Activated naive CD4-positive, alpha-beta T cell treated with anti-CD3 and anti-CD28 coated beads for 36 hours (primary cell): Measurements from ENCODE around the gene MT1X. TPM values are rescaled to one million over a fixed set of nuclear protein-coding genes. Genes with fewer than 3 reads are reported as not detected.

Experiments used
- CTCF ChIA-PET: fragments of 350-600 bp; sonication (Branson Sonifier 250); formaldehyde crosslinking; loops from one replicate; lab custom pipeline; 2021; ENCODE audit warnings: antibody characterized with exemption; lab: Charles Lee
- DNase-seq: peaks from one replicate; pipeline ENCODE4 v3.0.0-alpha.2; 2020
- H3K27ac Mint-ChIP-seq: one replicate; pipeline ENCODE4 v1.8.0; 2021; ENCODE audit warnings: mild to moderate bottlenecking, mixed read lengths
- H3K27me3 Mint-ChIP-seq: one replicate; pipeline ENCODE4 v1.8.0; 2021; ENCODE audit warnings: low read depth, mixed read lengths
- H3K36me3 Mint-ChIP-seq: one replicate; pipeline ENCODE4 v1.8.0; 2021; ENCODE audit warnings: low read depth, mixed read lengths
- H3K4me1 Mint-ChIP-seq: one replicate; pipeline ENCODE4 v1.8.0; 2021; ENCODE audit warnings: low read depth, mixed read lengths
- H3K4me3 Mint-ChIP-seq: one replicate; pipeline ENCODE4 v1.8.0; 2021; ENCODE audit warnings: mild to moderate bottlenecking, moderate library complexity, mixed read lengths
- H3K9me3 Mint-ChIP-seq: one replicate; pipeline ENCODE4 v1.8.0; 2021; ENCODE audit warnings: mixed read lengths
- intact Hi-C: fragments of 100-400 bp; cut with micrococcal nuclease; formaldehyde crosslinking; loops from one replicate; pipeline ENCODE4 v1.15.1; 2023
- total RNA-seq, 2 experiments: library from RNA; stranded (reverse); gene quantifications; one replicate each; pipeline ENCODE4 v1.2.3, GENCODE V29; 2021

Gene MT1X
- total RNA-seq, 2 experiments from 2014 or later = 49.9 to 57.9 TPM

- no peak for DNase-seq
- Mint-ChIP-seq H3K4me1 (peaks cover 19% of the 10 kb centered on the region), H3K27me3 (no peaks in the 10 kb centered on the region), H3K27ac (no peak overlapping the region), H3K9me3 (peaks cover 3% of the 10 kb centered on the region), H3K4me3 (no peak overlapping the region), H3K36me3 (peaks cover 6% of the 10 kb centered on the region)
- CTCF ChIA-PET = interaction anchor here (0.6 to 3.9 kb wide), 3 partner anchors 18 to 207 kb away, joined by 4 to 19 read pairs (median 6); no protein-coding TSS in a partner anchor
- intact Hi-C loops = loop anchor here (5.0 kb wide), 1 partner anchor 248 kb away; the partner anchor contains the start of gene HERPUD1
Observed at GRCh38 chr16:56684256-56684925, 2.1 kb downstream of the MT1X start.

GRCh38 chr16:56684926-56685590, 2.8 kb downstream of the MT1X start:
- peaks cover 3% of the 10 kb centered on the region for H3K9me3 Mint-ChIP-seq
- peaks cover 6% of the 10 kb centered on the region for H3K36me3 Mint-ChIP-seq
- no peak for DNase-seq
- no peaks in the 10 kb centered on the region for H3K27me3 Mint-ChIP-seq
- no peak overlapping the region for H3K4me3 Mint-ChIP-seq
- intact Hi-C loops = loop anchor here (5.0 kb wide), 1 partner anchor 247 kb away; the partner anchor contains the start of gene HERPUD1
- no peak overlapping the region for H3K27ac Mint-ChIP-seq
- CTCF ChIA-PET = interaction anchor here (1.9 to 3.9 kb wide), 2 partner anchors 17 to 42 kb away, joined by 6 to 19 read pairs; no protein-coding TSS in a partner anchor
- H3K4me1 Mint-ChIP-seq = peaks cover 19% of the 10 kb centered on the region

GRCh38 chr16:56686758-56687157, 4.5 kb downstream of the MT1X start:
- peaks cover 3% of the 10 kb centered on the region for H3K9me3 Mint-ChIP-seq
- DNase-seq = no peak
- no peak overlapping the region for H3K27ac Mint-ChIP-seq
- peaks cover 16% of the 10 kb centered on the region for H3K4me1 Mint-ChIP-seq
- CTCF ChIA-PET = no interaction called here
- intact Hi-C loops = no loop called here
- peaks cover 6% of the 10 kb centered on the region for H3K36me3 Mint-ChIP-seq
- no peak overlapping the region for H3K4me3 Mint-ChIP-seq
- H3K27me3 Mint-ChIP-seq = no peaks in the 10 kb centered on the region

- intact Hi-C loops = no loop called here
- Mint-ChIP-seq H3K27ac (no peak overlapping the region), H3K36me3 (peaks cover 6% of the 10 kb centered on the region), H3K4me1 (peaks cover 6% of the 10 kb centered on the region), H3K27me3 (no peaks in the 10 kb centered on the region), H3K4me3 (no peak overlapping the region), H3K9me3 (peaks cover 3% of the 10 kb centered on the region)
- DNase-seq = no peak
- CTCF ChIA-PET = interaction anchor here (0.6 to 1.1 kb wide), 2 partner anchors 13 to 18 kb away, joined by 3 to 6 read pairs; no protein-coding TSS in a partner anchor
Observed at GRCh38 chr16:56688762-56689161, 6.5 kb downstream of the MT1X start.

- H3K27me3 Mint-ChIP-seq = no peaks in the 10 kb centered on the region
- CTCF ChIA-PET = interaction anchor here (0.6 to 1.6 kb wide), 3 partner anchors 12 to 18 kb away, joined by 3 to 6 read pairs (median 4); no protein-coding TSS in a partner anchor
- no peak for DNase-seq
- H3K9me3 Mint-ChIP-seq = peaks cover 3% of the 10 kb centered on the region
- intact Hi-C loops = no loop called here
- peaks cover 6% of the 10 kb centered on the region for H3K36me3 Mint-ChIP-seq
- peaks cover 2% of the 10 kb centered on the region for H3K4me1 Mint-ChIP-seq
- H3K4me3 Mint-ChIP-seq = no peak overlapping the region
- H3K27ac Mint-ChIP-seq = no peak overlapping the region
Observed at GRCh38 chr16:56689171-56689570, 6.9 kb downstream of the MT1X start.

GRCh38 chr16:56690420-56691122, 8.3 kb downstream of the MT1X start:
- intact Hi-C loops = no loop called here
- H3K27me3 Mint-ChIP-seq = no peaks in the 10 kb centered on the region
- CTCF ChIA-PET = interaction anchor here (0.7 to 1.6 kb wide), 2 partner anchors 11 to 12 kb away, joined by 3 to 4 read pairs; no protein-coding TSS in a partner anchor
- H3K36me3 Mint-ChIP-seq = peaks cover 4% of the 10 kb centered on the region
- H3K4me1 Mint-ChIP-seq = no peaks in the 10 kb centered on the region
- DNase-seq = no peak
- no peak overlapping the region for H3K4me3 Mint-ChIP-seq
- peaks cover 3% of the 10 kb centered on the region for H3K9me3 Mint-ChIP-seq
- no peak overlapping the region for H3K27ac Mint-ChIP-seq

GRCh38 chr16:56691885-56692284, 9.6 kb downstream of the MT1X start:
- no peak overlapping the region for H3K4me3 Mint-ChIP-seq
- H3K4me1 Mint-ChIP-seq = no peaks in the 10 kb centered on the region
- H3K36me3 Mint-ChIP-seq = peaks cover 1% of the 10 kb centered on the region
- CTCF ChIA-PET = interaction anchor here (0.9 to 1.3 kb wide), 2 partner anchors 10 kb away, joined by 4 to 5 read pairs; no protein-coding TSS in a partner anchor
- DNase-seq = no peak
- intact Hi-C loops = no loop called here
- no peaks in the 10 kb centered on the region for H3K27me3 Mint-ChIP-seq
- no peaks in the 10 kb centered on the region for H3K9me3 Mint-ChIP-seq
- H3K27ac Mint-ChIP-seq = no peak overlapping the region

- no peak for DNase-seq
- Mint-ChIP-seq H3K9me3 (no peaks in the 10 kb centered on the region), H3K27me3 (no peaks in the 10 kb centered on the region), H3K27ac (no peak overlapping the region), H3K4me3 (no peak overlapping the region), H3K4me1 (no peaks in the 10 kb centered on the region), H3K36me3 (no peaks in the 10 kb centered on the region)
- CTCF ChIA-PET = interaction anchor here (0.7 to 1.6 kb wide), 2 partner anchors 31 to 185 kb away, joined by 3 to 4 read pairs; no protein-coding TSS in a partner anchor
- intact Hi-C loops = no loop called here
Observed at GRCh38 chr16:56695246-56695645, 13.0 kb downstream of the MT1X start.

- no peaks in the 10 kb centered on the region for H3K9me3 Mint-ChIP-seq
- H3K27ac Mint-ChIP-seq = no peak overlapping the region
- no peaks in the 10 kb centered on the region for H3K36me3 Mint-ChIP-seq
- peaks cover 4% of the 10 kb centered on the region for H3K4me1 Mint-ChIP-seq
- no peak for DNase-seq
- CTCF ChIA-PET = interaction anchor here (0.5 to 1.7 kb wide), 4 partner anchors 54 to 197 kb away, joined by 4 to 9 read pairs (median 6); no protein-coding TSS in a partner anchor
- no peaks in the 10 kb centered on the region for H3K27me3 Mint-ChIP-seq
- intact Hi-C loops = no loop called here
- H3K4me3 Mint-ChIP-seq = no peak overlapping the region
Observed at GRCh38 chr16:56697456-56698155, 15.3 kb downstream of the MT1X start.

- Mint-ChIP-seq H3K27ac (no peak overlapping the region), H3K36me3 (no peaks in the 10 kb centered on the region), H3K27me3 (no peaks in the 10 kb centered on the region), H3K4me1 (peaks cover 4% of the 10 kb centered on the region), H3K9me3 (no peaks in the 10 kb centered on the region), H3K4me3 (no peak overlapping the region)
- CTCF ChIA-PET = interaction anchor here (1.9 to 4.8 kb wide), 8 partner anchors 24 to 126 kb away, joined by 5 to 126 read pairs (median 12); partner anchors contain the start of gene MT1F
- intact Hi-C loops = loop anchor here (5.0 to 10.0 kb wide), 3 partner anchors 43 to 755 kb away; partner anchors contain the start of gene MT1F
- DNase-seq = no peak
Observed at GRCh38 chr16:56700195-56700594, 17.9 kb downstream of the MT1X start.

GRCh38 chr16:56700631-56701030, 18.4 kb downstream of the MT1X start:
- no peak overlapping the region for H3K27ac Mint-ChIP-seq
- no peaks in the 10 kb centered on the region for H3K9me3 Mint-ChIP-seq
- H3K27me3 Mint-ChIP-seq = no peaks in the 10 kb centered on the region
- no peak for DNase-seq
- H3K36me3 Mint-ChIP-seq = no peaks in the 10 kb centered on the region
- H3K4me1 Mint-ChIP-seq = peaks cover 4% of the 10 kb centered on the region
- intact Hi-C loops = loop anchor here (5.0 to 10.0 kb wide), 3 partner anchors 43 to 756 kb away; partner anchors contain the start of gene MT1F
- no peak overlapping the region for H3K4me3 Mint-ChIP-seq
- CTCF ChIA-PET = interaction anchor here (1.4 to 4.8 kb wide), 13 partner anchors 11 to 187 kb away, joined by 3 to 126 read pairs (median 12); partner anchors contain the start of gene MT1F
